GM21447 (cell line): ENCODE results near the gene SYT17.

Source experiments
- ATAC-seq: cut with Tn5 transposase; IDR thresholded peaks from one replicate; pipeline ENCODE4 v1.9.1; 2021; ENCODE audit not compliant: unreplicated experiment

The SYT17 gene

GRCh38 chr16:19167710-19168370 lies at the start of gene SYT17:
Gene SYT17 (plus strand): TSS chr16:19168240. CDS start chr16:19168647, 407 bp downstream.
- ATAC-seq: no peak

- no peak for ATAC-seq
Observed at GRCh38 chr16:19118938-19119431, 49.1 kb upstream of the SYT17 start.

GRCh38 chr16:19119564-19119963 lies 48.5 kb upstream of the SYT17 start:
- no peak for ATAC-seq

GRCh38 chr16:19123535-19124178 lies 44.4 kb upstream of the SYT17 start:
- no peak for ATAC-seq

- no peak for ATAC-seq
Observed at GRCh38 chr16:19126300-19126699, 41.7 kb upstream of the SYT17 start.

GRCh38 chr16:19127205-19127604 lies 40.8 kb upstream of the SYT17 start:
- peak; percentile 33 for ATAC-seq

- ATAC-seq: peak; percentile 58
Observed at GRCh38 chr16:19127674-19128131, 40.3 kb upstream of the SYT17 start.

GRCh38 chr16:19128454-19129200 lies 39.4 kb upstream of the SYT17 start:
- no peak for ATAC-seq

GRCh38 chr16:19130385-19130784 lies 37.7 kb upstream of the SYT17 start:
- no peak for ATAC-seq

- ATAC-seq: no peak
Observed at GRCh38 chr16:19130852-19131824, 36.9 kb upstream of the SYT17 start.

GRCh38 chr16:19131825-19132218 lies 36.2 kb upstream of the SYT17 start:
- ATAC-seq: no peak

- ATAC-seq: no peak
Observed at GRCh38 chr16:19132255-19132654, 35.8 kb upstream of the SYT17 start.

- no peak for ATAC-seq
Observed at GRCh38 chr16:19132898-19133297, 35.1 kb upstream of the SYT17 start.

- ATAC-seq: no peak
Observed at GRCh38 chr16:19133600-19133999, 34.4 kb upstream of the SYT17 start.

GRCh38 chr16:19135201-19135842 lies 32.7 kb upstream of the SYT17 start:
- ATAC-seq: no peak

- no peak for ATAC-seq
Observed at GRCh38 chr16:19135896-19136438, 32.1 kb upstream of the SYT17 start.

- ATAC-seq: no peak
Observed at GRCh38 chr16:19136549-19137196, 31.4 kb upstream of the SYT17 start.

GRCh38 chr16:19137201-19138128 lies 30.6 kb upstream of the SYT17 start:
- no peak for ATAC-seq
